Neural progenitor cell (in vitro differentiated cells): ENCODE results near the gene CHAF1B.

Source experiments
- CTCF ChIP-seq: fragments of 200-600 bp; sonication (generic); IDR thresholded peaks from 2 replicates; pipeline ENCODE4 v1.5.1; 2017; ENCODE audit warnings: antibody characterized with exemption, mild to moderate bottlenecking
- EZH2 ChIP-seq: fragments of 200-600 bp; sonication (generic); IDR thresholded peaks from 2 replicates; pipeline ENCODE4 v1.6.1; 2017; ENCODE audit warnings: antibody characterized with exemption, mild to moderate bottlenecking, moderate library complexity

GRCh38 chr21:36424592-36424991 is 39.4 kb downstream of the CHAF1B start:
- TF ChIP-seq EZH2 (no peak), CTCF (no peak)
